CD4-positive, alpha-beta T cell treated with Interleukin-12 subunit alpha and Interleukin-12 subunit beta, for 1 hour (primary cell): ENCODE results near the gene GAS2L2.
"Not testable (repeated sequence)": the region's sequence is repeated elsewhere in the genome, so short reads cannot be mapped to it uniquely, and the experiment has no call there.

Experiments used
- DNase-seq: peaks from one replicate; pipeline ENCODE4 v3.0.0-alpha.2; 2020

The GAS2L2 gene

GRCh38 chr17:35726127-35726952 is 26.7 kb downstream of the GAS2L2 start:
- DNase-seq = no peak

- no peak for DNase-seq
Observed at GRCh38 chr17:35725802-35726126, 27.3 kb downstream of the GAS2L2 start.

GRCh38 chr17:35725058-35725457 is 28.0 kb downstream of the GAS2L2 start:
- no peak for DNase-seq

- no peak for DNase-seq
Observed at GRCh38 chr17:35723735-35724134, 29.3 kb downstream of the GAS2L2 start.

- no peak for DNase-seq
Observed at GRCh38 chr17:35717475-35717874, 35.6 kb downstream of the GAS2L2 start.

- DNase-seq = no peak
Observed at GRCh38 chr17:35716897-35717465, 36.1 kb downstream of the GAS2L2 start.

GRCh38 chr17:35716173-35716572 is 36.9 kb downstream of the GAS2L2 start:
- no peak for DNase-seq

- DNase-seq = no peak
Observed at GRCh38 chr17:35715416-35715815, 37.6 kb downstream of the GAS2L2 start.

GRCh38 chr17:35714988-35715387 is 38.1 kb downstream of the GAS2L2 start:
- no peak for DNase-seq

GRCh38 chr17:35713069-35713728 is 39.8 kb downstream of the GAS2L2 start:
- no peak for DNase-seq

- no peak for DNase-seq
Observed at GRCh38 chr17:35710950-35711349, 42.1 kb downstream of the GAS2L2 start.

GRCh38 chr17:35709874-35710273 is 43.2 kb downstream of the GAS2L2 start:
- no peak for DNase-seq

GRCh38 chr17:35708951-35709350 is 44.1 kb downstream of the GAS2L2 start:
- no peak for DNase-seq

- no peak for DNase-seq
Observed at GRCh38 chr17:35708149-35708548, 44.9 kb downstream of the GAS2L2 start.

- no peak for DNase-seq
Observed at GRCh38 chr17:35705705-35706104, 47.3 kb downstream of the GAS2L2 start.

GRCh38 chr17:35705230-35705629 is 47.8 kb downstream of the GAS2L2 start:
- DNase-seq = no peak

GRCh38 chr17:35703308-35703707 is 49.7 kb downstream of the GAS2L2 start:
- not testable (repeated sequence) for DNase-seq

- no peak for DNase-seq
Observed at GRCh38 chr17:35701491-35701890, 51.5 kb downstream of the GAS2L2 start.

GRCh38 chr17:35700150-35700549 is 52.9 kb downstream of the GAS2L2 start:
- no peak for DNase-seq

GRCh38 chr17:35698800-35699199 is 54.2 kb downstream of the GAS2L2 start:
- DNase-seq = no peak

GRCh38 chr17:35695613-35696012 is 57.4 kb downstream of the GAS2L2 start:
- no peak for DNase-seq

- no peak for DNase-seq
Observed at GRCh38 chr17:35694906-35695305, 58.1 kb downstream of the GAS2L2 start.
